NCI-H2029 treated with DMSO at 0.1 percent for 48 hours (cell line): Measurements from ENCODE around the gene BBX.

Experiments used
- DNase-seq: peaks from one replicate; lab custom pipeline; 2025; lab: John Stamatoyannopoulos, UW

Gene BBX

GRCh38 chr3:107654218-107654617, 131.5 kb downstream of the BBX start:
- DNase-seq: no peak

GRCh38 chr3:107657971-107658370, 135.2 kb downstream of the BBX start:
- DNase-seq: no peak

GRCh38 chr3:107660306-107660976, 137.7 kb downstream of the BBX start:
- peak; percentile 34 for DNase-seq

- no peak for DNase-seq
These were observed 138.8 kb downstream of the BBX start for GRCh38 chr3:107661447-107662123.

- no peak for DNase-seq
These were observed 139.4 kb downstream of the BBX start for GRCh38 chr3:107662124-107662507.

GRCh38 chr3:107662586-107662985, 139.8 kb downstream of the BBX start:
- DNase-seq: no peak

GRCh38 chr3:107663266-107663665, 140.5 kb downstream of the BBX start:
- no peak for DNase-seq

GRCh38 chr3:107664614-107665013, 141.9 kb downstream of the BBX start:
- no peak for DNase-seq

GRCh38 chr3:107665351-107665750, 142.6 kb downstream of the BBX start:
- DNase-seq: no peak

- no peak for DNase-seq
These were observed 144.1 kb downstream of the BBX start for GRCh38 chr3:107666853-107667252.

GRCh38 chr3:107668416-107668815, 145.7 kb downstream of the BBX start:
- no peak for DNase-seq

GRCh38 chr3:107668963-107669362, 146.2 kb downstream of the BBX start:
- DNase-seq: no peak

GRCh38 chr3:107669669-107670068, 146.9 kb downstream of the BBX start:
- no peak for DNase-seq

- no peak for DNase-seq
These were observed 148.2 kb downstream of the BBX start for GRCh38 chr3:107670986-107671385.

GRCh38 chr3:107674371-107674770, 151.6 kb downstream of the BBX start:
- DNase-seq: no peak

- no peak for DNase-seq
These were observed 152.6 kb downstream of the BBX start for GRCh38 chr3:107675233-107675900.

GRCh38 chr3:107676469-107677309, 153.9 kb downstream of the BBX start:
- DNase-seq: peak; percentile 48

- no peak for DNase-seq
These were observed 157.2 kb downstream of the BBX start for GRCh38 chr3:107679921-107680320.

GRCh38 chr3:107680698-107681097, 157.9 kb downstream of the BBX start:
- no peak for DNase-seq

- no peak for DNase-seq
These were observed 158.6 kb downstream of the BBX start for GRCh38 chr3:107681396-107681795.

GRCh38 chr3:107682580-107682979, 159.8 kb downstream of the BBX start:
- no peak for DNase-seq

- no peak for DNase-seq
These were observed 160.7 kb downstream of the BBX start for GRCh38 chr3:107683447-107683846.
